OCI-LY1 (cell line): ENCODE results near the gene JAKMIP1.

Experiments
- H2AFZ ChIP-seq: fragments of 200-600 bp; sonication (generic), shearing (Covaris generic); 2 replicates; pipeline ENCODE4 v1.6.0; 2014; ENCODE audit warnings: antibody characterized with exemption, mild to moderate bottlenecking, low read length
- H3F3A ChIP-seq: fragments of 200-600 bp; sonication (generic), shearing (Covaris generic); 2 replicates; pipeline ENCODE4 v1.6.0; 2014; ENCODE audit warnings: mild to moderate bottlenecking, antibody characterized with exemption, low read length, moderate library complexity; ENCODE audit not compliant: insufficient read depth
- H3K27ac ChIP-seq: fragments of 200-600 bp; sonication (generic); 2 replicates; pipeline ENCODE4 v1.5.1; 2014; ENCODE audit warnings: low read length, mixed run types, mild to moderate bottlenecking, low read depth; ENCODE audit not compliant: poor library complexity, severe bottlenecking
- H3K27me3 ChIP-seq: fragments of 200-600 bp; sonication (generic); 2 replicates; pipeline ENCODE4 v1.6.0; 2014; ENCODE audit warnings: antibody characterized with exemption, mild to moderate bottlenecking, low read length, moderate library complexity; ENCODE audit not compliant: insufficient read depth
- H3K36me3 ChIP-seq: fragments of 200-600 bp; sonication (generic); 2 replicates; pipeline ENCODE4 v1.6.1; 2014; ENCODE audit warnings: mild to moderate bottlenecking, antibody characterized with exemption, low read length, moderate library complexity, mixed read lengths; ENCODE audit not compliant: insufficient read depth
- H3K4me1 ChIP-seq: fragments of 200-600 bp; sonication (generic); 2 replicates; pipeline ENCODE4 v1.5.1; 2014; ENCODE audit warnings: mild to moderate bottlenecking, low read length, moderate library complexity; ENCODE audit not compliant: insufficient read depth, severe bottlenecking
- H3K4me2 ChIP-seq: fragments of 200-600 bp; sonication (generic), shearing (Covaris generic); 2 replicates; pipeline ENCODE4 v1.6.1; 2014; ENCODE audit warnings: low read length
- H3K4me3 ChIP-seq: fragments of 200-600 bp; sonication (generic); 2 replicates; pipeline ENCODE4 v1.5.1; 2014; ENCODE audit warnings: low read length, low read depth, mild to moderate bottlenecking, mixed read lengths; ENCODE audit not compliant: poor library complexity, severe bottlenecking
- H3K79me2 ChIP-seq: fragments of 200-600 bp; shearing (Covaris generic); 2 replicates; pipeline ENCODE4 v1.6.1; 2016; ENCODE audit warnings: mixed run types, low read length, mixed read lengths; ENCODE audit not compliant: insufficient read depth
- H3K9ac ChIP-seq: fragments of 200-600 bp; sonication (generic), shearing (Covaris generic); 2 replicates; pipeline ENCODE4 v1.6.1; 2014; ENCODE audit warnings: mild to moderate bottlenecking, low read length, mixed read lengths
- H3K9me2 ChIP-seq: fragments of 200-600 bp; sonication (generic), shearing (Covaris generic); 2 replicates; pipeline ENCODE4 v1.6.1; 2014; ENCODE audit warnings: low read depth, mild to moderate bottlenecking, low read length, mixed read lengths
- H3K9me3 ChIP-seq: fragments of 200-600 bp; shearing (Covaris generic); 2 replicates; pipeline ENCODE4 v1.6.1; 2014; ENCODE audit warnings: low read length, mixed read lengths
- H4K20me1 ChIP-seq: fragments of 200-600 bp; sonication (generic), shearing (Covaris generic); 2 replicates; pipeline ENCODE4 v1.6.0; 2016; ENCODE audit warnings: mild to moderate bottlenecking, low read length; ENCODE audit not compliant: insufficient read depth
- CTCF ChIP-seq: fragments of 200-600 bp; sonication (generic), shearing (Covaris generic); IDR thresholded peaks from 2 replicates; pipeline ENCODE4 v1.5.1; 2017; ENCODE audit warnings: mild to moderate bottlenecking, antibody characterized with exemption, low read length, moderate library complexity, mixed read lengths
- EZH2 ChIP-seq: fragments of 200-600 bp; sonication (generic), shearing (Covaris generic); IDR thresholded peaks from 2 replicates; pipeline ENCODE4 v1.8.0; 2017; ENCODE audit warnings: borderline replicate concordance, mixed run types, mild to moderate bottlenecking, antibody characterized with exemption, low read length, moderate library complexity, mixed read lengths

JAKMIP1 gene

GRCh38 chr4:6125103-6125651, 75.2 kb downstream of the JAKMIP1 start:
- Histone ChIP-seq H3K4me2 (no peak overlapping the region), H3K9me2 (no peaks in the 10 kb centered on the region), H3F3A (no peaks in the 10 kb centered on the region), H3K36me3 (no peaks in the 10 kb centered on the region), H4K20me1 (no peaks in the 10 kb centered on the region), H3K27me3 (no peaks in the 10 kb centered on the region), H3K79me2 (no peaks in the 10 kb centered on the region), H2AFZ (no peak overlapping the region), H3K9ac (no peak overlapping the region), H3K4me3 (no peak overlapping the region), H3K27ac (no peak overlapping the region), H3K4me1 (no peaks in the 10 kb centered on the region), H3K9me3 (no peaks in the 10 kb centered on the region)
- TF ChIP-seq EZH2 (no peak), CTCF (no peak)

GRCh38 chr4:6124386-6125102, 75.8 kb downstream of the JAKMIP1 start:
- Histone ChIP-seq H3K4me1 (no peaks in the 10 kb centered on the region), H3K4me2 (no peak overlapping the region), H3K79me2 (no peaks in the 10 kb centered on the region), H3K4me3 (no peak overlapping the region), H3K27ac (no peak overlapping the region), H3K9me2 (no peaks in the 10 kb centered on the region), H4K20me1 (no peaks in the 10 kb centered on the region), H3K36me3 (no peaks in the 10 kb centered on the region), H3F3A (no peaks in the 10 kb centered on the region), H3K9ac (no peak overlapping the region), H3K27me3 (no peaks in the 10 kb centered on the region), H2AFZ (no peak overlapping the region), H3K9me3 (no peaks in the 10 kb centered on the region)
- TF ChIP-seq EZH2 (no peak), CTCF (no peak)

- Histone ChIP-seq H3K9me3 (no peaks in the 10 kb centered on the region), H2AFZ (no peak overlapping the region), H3K36me3 (no peaks in the 10 kb centered on the region), H3K4me2 (no peak overlapping the region), H4K20me1 (no peaks in the 10 kb centered on the region), H3K4me1 (no peaks in the 10 kb centered on the region), H3F3A (no peaks in the 10 kb centered on the region), H3K27me3 (no peaks in the 10 kb centered on the region), H3K79me2 (no peaks in the 10 kb centered on the region), H3K9me2 (no peaks in the 10 kb centered on the region), H3K9ac (no peak overlapping the region), H3K27ac (no peak overlapping the region), H3K4me3 (no peak overlapping the region)
- TF ChIP-seq EZH2 = no peak
- TF ChIP-seq CTCF = no peak
These were observed 76.4 kb downstream of the JAKMIP1 start for GRCh38 chr4:6123976-6124375.
